ENCODE data around the gene MKKS. TPM values are rescaled to one million over a fixed set of nuclear protein-coding genes. Genes with fewer than 3 reads are reported as not detected.

Gene MKKS
- total RNA-seq, 1 experiment from 2014 or later: 20.9 TPM

- CTCF ChIA-PET: interaction anchor here (0.6 to 2.9 kb wide), 4 partner anchors 46 to 1674 kb away, joined by 3 to 13 read pairs (median 4); no protein-coding TSS in a partner anchor
- DNase-seq (ENCODE audit: low spot score) (no peak), ATAC-seq (no peak)
- H3K4me3 Mint-ChIP-seq: peak overlapping the region; percentile 93
- H3K9me3 Mint-ChIP-seq: no peaks in the 10 kb centered on the region
- H3K4me1 Mint-ChIP-seq: peaks cover 46% of the 10 kb centered on the region
- peak overlapping the region; percentile 94 for H3K27ac Mint-ChIP-seq
- no peaks in the 10 kb centered on the region; the same call in 1 of the 2 replicates for H3K36me3 Mint-ChIP-seq
- no peaks in the 10 kb centered on the region for H3K27me3 Mint-ChIP-seq (ENCODE audit: low read depth)
- POLR2A ChIA-PET: interaction anchor here (1.4 kb wide), 2 partner anchors 11 to 40 kb away, joined by 3 read pairs; no protein-coding TSS in a partner anchor
- TF ChIP-seq ATF1 (CRISPR knock-in tag; IDR thresholded peaks at IDR 0.05) (no peak), GTF2I (CRISPR knock-in tag; conservative IDR thresholded peaks at IDR 0.05) (no peak), JUN (CRISPR knock-in tag; IDR thresholded peaks at IDR 0.05) (no peak), HMGXB4 (CRISPR knock-in tag; IDR thresholded peaks at IDR 0.05) (peak; percentile 29; the same call in 1 of the 2 replicates), FOXP1 (CRISPR knock-in tag; IDR thresholded peaks at IDR 0.05; ENCODE audit: borderline replicate concordance) (no peak)
Measured at GRCh38 chr20:10433014-10433622, 904 bp downstream of the MKKS start.

- no peak for ATAC-seq
- H3K27me3 Mint-ChIP-seq (ENCODE audit: low read depth): no peaks in the 10 kb centered on the region
- TF ChIP-seq E2F5 (CRISPR knock-in tag; IDR thresholded peaks at IDR 0.05) (no peak), ZMAT4 (CRISPR knock-in tag; IDR thresholded peaks at IDR 0.05) (no peak), ZNF416 (CRISPR knock-in tag; IDR thresholded peaks at IDR 0.05) (no peak), CREM (CRISPR knock-in tag; IDR thresholded peaks at IDR 0.05) (no peak), ZNF263 (CRISPR knock-in tag; IDR thresholded peaks at IDR 0.05; ENCODE audit: low read depth) (no peak), ESRRA (CRISPR knock-in tag; IDR thresholded peaks at IDR 0.05; ENCODE audit: borderline replicate concordance) (no peak), IRF2 (CRISPR knock-in tag; IDR thresholded peaks at IDR 0.05; ENCODE audit: borderline replicate concordance, low read depth) (no peak), ELF4 (CRISPR knock-in tag; IDR thresholded peaks at IDR 0.05; ENCODE audit: low read depth) (no peak), E2F1 (CRISPR knock-in tag; IDR thresholded peaks at IDR 0.05) (no peak), SOX15 (CRISPR knock-in tag; IDR thresholded peaks at IDR 0.05) (no peak), FOXJ3 (CRISPR knock-in tag; IDR thresholded peaks at IDR 0.05; ENCODE audit: borderline replicate concordance) (no peak)
- peak overlapping the region; percentile 93 for H3K4me3 Mint-ChIP-seq
- DNase-seq (ENCODE audit: low spot score): no peak
- CTCF ChIA-PET: no interaction called here
- no peaks in the 10 kb centered on the region; the same call in 1 of the 2 replicates for H3K36me3 Mint-ChIP-seq
- H3K4me1 Mint-ChIP-seq: peaks cover 49% of the 10 kb centered on the region
- H3K27ac Mint-ChIP-seq: no peak overlapping the region
- POLR2A ChIA-PET: interaction anchor here (0.6 kb wide), 1 partner anchor 294 kb away, joined by 3 read pairs; no protein-coding TSS in a partner anchor
- H3K9me3 Mint-ChIP-seq: no peaks in the 10 kb centered on the region
Measured at GRCh38 chr20:10432079-10432478, 1.9 kb downstream of the MKKS start.

GRCh38 chr20:10430704-10431103, 3.3 kb downstream of the MKKS start:
- H3K36me3 Mint-ChIP-seq: peaks cover 4% of the 10 kb centered on the region
- H3K27ac Mint-ChIP-seq: peak overlapping the region; percentile 16; the same call in 1 of the 2 replicates
- no peak for ATAC-seq
- no peak overlapping the region for H3K4me3 Mint-ChIP-seq
- ChIA-PET CTCF (no interaction called here), POLR2A (no interaction called here)
- no peaks in the 10 kb centered on the region for H3K9me3 Mint-ChIP-seq
- no peak for DNase-seq (ENCODE audit: low spot score)
- peaks cover 47% of the 10 kb centered on the region for H3K4me1 Mint-ChIP-seq
- H3K27me3 Mint-ChIP-seq (ENCODE audit: low read depth): no peaks in the 10 kb centered on the region
- TF ChIP-seq ZNF396 (CRISPR knock-in tag; IDR thresholded peaks at IDR 0.05; ENCODE audit: borderline replicate concordance) (no peak), CREM (CRISPR knock-in tag; IDR thresholded peaks at IDR 0.05) (no peak), ATF6 (CRISPR knock-in tag; IDR thresholded peaks at IDR 0.05) (no peak), MYBL2 (CRISPR knock-in tag; IDR thresholded peaks at IDR 0.05) (no peak), ZNF532 (CRISPR knock-in tag; IDR thresholded peaks at IDR 0.05; ENCODE audit: borderline replicate concordance) (no peak), ELF4 (CRISPR knock-in tag; IDR thresholded peaks at IDR 0.05; ENCODE audit: low read depth) (no peak)

Measured in WTC11 (cell line).